ENCODE data around the gene CHRNA4.

CHRNA4 gene

DNA sequence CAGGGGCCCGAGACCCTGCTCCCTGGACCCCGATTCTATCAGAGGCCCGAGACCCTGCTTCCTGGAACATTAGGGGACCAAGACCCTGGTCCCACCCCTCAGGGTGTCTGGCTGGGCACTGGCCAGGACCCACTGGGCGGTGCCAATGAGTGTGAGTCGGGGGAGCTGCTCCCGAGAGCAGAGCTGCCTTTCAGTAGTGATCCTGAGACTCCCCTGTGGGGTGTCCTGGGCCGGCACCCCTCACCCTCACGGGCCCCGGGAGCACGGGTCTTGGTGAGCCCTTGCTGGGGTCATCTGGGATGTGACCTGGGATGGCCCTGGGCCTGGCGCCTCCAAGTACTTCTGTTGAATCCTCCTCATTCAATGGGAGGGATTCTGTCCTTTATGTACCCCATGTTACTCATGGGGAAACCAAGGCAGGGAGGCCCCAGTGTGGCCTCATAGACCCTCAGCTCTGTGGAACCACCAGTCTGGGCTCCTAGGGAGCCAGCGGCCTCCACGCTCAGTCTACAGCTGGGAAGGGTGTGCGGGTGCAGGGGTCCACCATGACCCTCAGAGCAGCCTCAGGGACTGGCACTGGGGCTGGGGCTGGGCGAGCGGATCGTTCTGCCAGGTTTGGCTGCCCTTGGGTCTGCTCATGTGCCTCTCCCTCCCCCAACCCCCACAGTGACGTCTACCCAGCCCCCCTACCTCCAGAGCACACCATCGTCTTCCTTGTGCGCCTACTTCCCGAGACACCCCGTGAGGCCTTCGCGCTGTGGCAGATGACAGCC is 42.6 kb downstream of the CHRNA4 start:
- no peak for DNase-seq

DNA sequence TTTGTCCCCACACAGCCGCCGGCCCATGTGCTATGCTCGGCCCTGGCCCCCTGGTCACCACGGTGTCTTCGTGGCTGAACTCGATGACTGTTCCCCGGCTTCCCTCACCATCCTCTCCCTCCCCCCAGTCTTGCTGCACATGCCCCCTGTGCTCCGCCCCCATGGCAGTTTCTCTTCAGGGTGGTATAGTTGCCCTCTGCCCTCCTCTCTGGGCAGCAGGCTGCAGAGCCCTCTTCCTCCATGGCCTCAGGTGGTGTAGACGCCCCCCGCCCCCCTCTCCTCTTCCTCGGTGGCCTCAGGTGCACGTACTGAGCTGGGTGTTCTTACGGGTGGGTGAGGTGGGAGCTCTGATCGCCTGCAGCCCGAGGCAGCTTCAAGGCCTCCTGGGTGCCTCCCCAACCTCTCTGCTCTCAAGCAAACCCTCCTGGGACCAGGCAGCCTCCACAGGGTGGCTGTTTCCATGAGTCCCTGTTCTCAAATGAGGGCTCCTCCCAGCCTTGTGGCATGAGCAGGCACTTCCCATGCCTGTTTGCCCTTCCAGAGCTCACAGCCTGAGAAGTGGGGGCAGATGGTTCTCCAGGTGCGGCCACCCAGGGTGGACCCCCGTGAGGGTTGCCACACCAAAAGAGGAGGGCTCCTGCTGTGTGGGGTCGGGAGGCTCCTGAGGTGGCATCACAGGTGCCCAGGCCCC is 43.4 kb downstream of the CHRNA4 start:
- peak; percentile 66 for DNase-seq

DNA sequence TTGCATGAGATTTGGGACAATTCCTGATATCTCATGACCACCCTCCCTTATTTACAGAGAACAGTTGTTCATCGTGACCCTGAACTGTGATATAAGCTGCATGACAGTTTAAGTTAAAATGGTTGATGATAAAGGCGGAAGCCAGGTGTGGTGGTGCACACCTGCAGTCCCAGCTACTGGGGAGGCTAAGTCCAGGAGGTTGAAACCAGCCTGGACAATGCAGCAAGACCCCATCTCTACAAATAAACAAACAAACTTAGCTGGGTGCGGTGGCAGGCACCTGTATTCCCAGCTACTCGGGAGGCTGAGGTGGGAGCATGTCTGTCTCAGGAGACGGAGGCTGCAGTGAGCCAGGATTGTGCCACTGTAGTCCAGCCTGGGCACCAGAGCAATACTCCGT is 44.1 kb downstream of the CHRNA4 start:
- DNase-seq, result no peak

DNA sequence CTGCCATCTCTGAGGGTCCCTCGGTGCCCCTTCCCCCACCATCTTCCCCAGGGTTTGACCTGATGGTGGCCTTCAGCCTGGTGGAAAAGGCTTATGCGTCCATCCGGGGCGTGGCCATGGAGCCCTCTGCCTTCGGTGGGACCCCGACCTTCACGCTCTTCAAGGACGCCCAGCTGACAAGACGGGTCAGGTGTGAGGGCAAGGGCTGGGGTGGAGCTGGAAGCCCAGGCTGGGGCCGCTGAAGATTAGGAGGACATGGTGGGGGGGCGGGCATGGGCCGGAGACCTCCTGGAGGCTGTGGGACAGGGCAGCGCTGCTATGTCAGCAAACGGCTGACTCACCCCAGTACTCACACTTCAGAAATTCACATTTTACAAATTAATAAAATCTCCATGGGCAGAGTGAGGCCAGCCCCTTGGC is 44.6 kb downstream of the CHRNA4 start:
- DNase-seq, result no peak

DNA sequence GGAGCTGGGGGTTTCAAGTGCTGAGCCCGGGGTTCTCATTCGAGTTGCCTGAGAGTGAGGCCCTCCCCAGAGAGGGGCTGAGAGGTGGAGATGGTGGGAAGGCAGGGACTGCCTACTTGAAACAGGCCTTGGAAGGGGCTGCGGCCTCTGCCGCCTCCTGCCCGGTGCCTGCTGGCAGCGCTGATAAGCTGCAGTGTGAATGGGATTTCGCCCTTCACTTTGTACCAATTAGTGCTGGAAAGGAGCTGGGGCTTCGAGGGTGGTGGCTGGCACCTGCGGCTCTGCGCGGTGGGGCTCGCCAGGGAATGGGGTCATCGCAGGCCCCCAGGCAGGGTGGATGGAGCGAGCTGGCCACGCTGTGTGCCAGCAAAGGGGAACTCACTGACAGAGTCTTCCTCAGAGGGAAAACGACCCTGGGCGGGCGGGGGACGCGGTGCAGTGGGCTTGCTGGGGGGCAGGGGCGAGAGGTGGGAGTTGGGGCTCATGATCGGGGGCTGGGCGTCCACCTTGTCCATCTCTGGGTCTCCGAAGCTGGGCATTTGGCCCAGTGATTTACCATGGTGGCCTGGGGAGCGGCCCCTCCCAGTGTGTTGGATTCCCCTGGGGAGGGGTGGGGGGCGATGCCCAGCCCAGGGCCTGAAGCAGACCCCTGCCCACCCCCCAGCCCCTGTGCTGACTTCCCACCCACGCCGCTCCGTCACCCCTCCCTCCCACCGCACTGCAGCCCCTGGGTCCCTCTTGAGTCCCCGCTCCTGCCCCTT is 45.2 kb downstream of the CHRNA4 start:
- DNase-seq, result no peak

DNA sequence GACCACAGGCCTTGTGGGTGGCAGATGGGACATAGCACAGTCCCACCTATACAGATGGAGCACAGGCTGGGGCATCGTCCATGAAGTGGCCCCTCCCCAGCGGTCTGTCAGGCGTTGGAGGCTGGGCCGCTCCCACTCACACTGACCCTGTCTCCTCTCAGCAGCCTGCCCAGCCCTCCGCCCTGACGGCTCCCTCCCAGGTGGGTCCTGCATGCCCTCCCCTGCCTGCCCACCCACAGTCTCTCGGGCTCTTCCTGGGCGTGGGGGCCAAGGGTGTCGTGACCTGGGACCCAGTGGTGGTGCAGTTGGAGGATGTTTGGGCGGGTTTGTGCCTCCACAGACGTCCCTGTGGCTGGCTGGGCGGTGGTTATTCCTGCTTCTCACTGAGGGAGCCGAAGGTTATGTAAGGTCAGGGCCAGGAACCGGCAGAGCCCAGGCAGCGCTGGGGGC is 45.9 kb downstream of the CHRNA4 start:
- no peak for DNase-seq

DNA sequence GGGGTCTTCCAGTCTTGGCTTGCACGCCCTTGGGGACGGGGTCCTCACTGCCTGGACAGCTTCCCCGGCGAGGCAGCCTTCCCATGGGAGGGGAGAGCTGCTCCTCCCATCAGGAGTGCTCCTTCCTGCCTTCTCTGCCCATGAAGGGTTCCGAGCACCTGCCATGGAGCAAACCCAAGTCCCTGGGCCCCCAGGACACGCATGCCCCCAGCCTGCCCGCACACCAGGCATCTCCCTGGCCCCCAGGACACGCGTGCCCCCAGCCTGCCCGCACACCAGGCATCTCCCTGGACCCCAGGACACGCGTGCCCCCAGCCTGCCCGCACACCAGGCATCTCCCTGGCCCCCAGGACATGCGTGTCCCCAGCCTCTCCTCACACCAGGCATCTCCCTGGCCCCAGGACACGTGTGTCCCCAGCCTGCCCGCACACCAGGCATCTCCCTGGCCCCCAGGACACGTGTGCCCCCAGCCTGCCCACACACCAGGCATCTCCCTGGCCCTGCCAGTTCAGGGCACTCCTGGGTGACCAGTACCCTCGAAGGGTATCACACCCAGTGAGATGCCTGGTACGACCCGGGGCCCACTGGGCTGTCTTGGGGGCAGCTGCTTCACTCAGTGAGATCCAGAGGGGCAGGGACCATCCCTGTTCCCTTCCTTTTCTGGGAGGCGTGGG is 46.4 kb downstream of the CHRNA4 start:
- DNase-seq, result no peak

DNA sequence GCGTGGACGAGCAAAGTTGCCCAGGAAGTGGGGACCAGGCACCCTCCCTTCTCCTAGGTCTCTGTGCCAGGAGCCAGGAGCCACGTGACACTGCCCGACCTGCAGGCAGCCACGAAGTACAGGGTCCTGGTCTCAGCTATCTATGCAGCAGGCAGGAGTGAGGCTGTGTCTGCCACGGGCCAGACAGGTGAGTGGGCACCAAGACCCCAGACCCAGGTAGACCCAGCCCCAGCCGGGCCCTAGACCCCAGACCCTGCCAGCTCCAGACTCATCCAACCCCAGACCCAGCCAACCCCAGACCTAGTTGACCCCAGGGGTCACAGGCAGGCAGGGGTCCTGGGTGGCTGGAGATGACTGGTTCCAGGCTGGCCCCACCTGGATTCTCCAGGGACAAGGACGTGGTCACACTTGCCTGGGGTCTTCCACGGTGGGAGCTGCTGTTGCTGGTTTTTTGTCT is 47.1 kb downstream of the CHRNA4 start:
- DNase-seq, result no peak

DNA sequence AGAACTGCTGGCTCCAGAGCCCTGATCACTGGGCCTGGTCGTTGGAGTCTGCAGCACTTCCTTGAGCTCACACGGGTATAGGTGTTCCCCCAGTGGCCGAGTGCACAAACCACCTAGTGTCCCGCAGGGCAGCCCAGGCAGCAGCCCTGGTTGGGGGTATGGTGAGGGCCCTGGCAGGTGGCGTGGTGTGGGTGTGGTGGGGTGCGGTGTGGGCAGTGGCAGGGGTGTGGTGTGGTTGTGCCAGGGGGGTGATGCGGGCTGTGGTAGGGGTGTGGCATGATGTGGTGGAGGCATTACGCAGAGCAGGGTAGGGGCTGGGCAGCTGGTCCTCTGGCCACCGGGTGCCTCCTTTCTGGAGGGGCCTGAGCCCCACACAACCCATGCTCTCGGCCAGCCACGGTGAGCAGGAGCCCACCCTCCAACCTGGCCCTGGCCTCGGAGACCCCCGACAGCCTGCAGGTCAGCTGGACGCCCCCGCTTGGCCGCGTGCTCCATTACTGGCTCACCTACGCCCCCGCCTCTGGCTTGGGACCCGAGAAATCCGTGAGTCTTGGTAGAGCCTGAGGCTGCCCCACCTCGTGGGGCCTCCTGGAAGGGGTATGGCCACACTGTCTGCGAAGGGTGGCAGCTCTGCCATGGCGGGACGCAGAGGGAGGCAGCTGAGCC is 47.7 kb downstream of the CHRNA4 start:
- no peak for DNase-seq

DNA sequence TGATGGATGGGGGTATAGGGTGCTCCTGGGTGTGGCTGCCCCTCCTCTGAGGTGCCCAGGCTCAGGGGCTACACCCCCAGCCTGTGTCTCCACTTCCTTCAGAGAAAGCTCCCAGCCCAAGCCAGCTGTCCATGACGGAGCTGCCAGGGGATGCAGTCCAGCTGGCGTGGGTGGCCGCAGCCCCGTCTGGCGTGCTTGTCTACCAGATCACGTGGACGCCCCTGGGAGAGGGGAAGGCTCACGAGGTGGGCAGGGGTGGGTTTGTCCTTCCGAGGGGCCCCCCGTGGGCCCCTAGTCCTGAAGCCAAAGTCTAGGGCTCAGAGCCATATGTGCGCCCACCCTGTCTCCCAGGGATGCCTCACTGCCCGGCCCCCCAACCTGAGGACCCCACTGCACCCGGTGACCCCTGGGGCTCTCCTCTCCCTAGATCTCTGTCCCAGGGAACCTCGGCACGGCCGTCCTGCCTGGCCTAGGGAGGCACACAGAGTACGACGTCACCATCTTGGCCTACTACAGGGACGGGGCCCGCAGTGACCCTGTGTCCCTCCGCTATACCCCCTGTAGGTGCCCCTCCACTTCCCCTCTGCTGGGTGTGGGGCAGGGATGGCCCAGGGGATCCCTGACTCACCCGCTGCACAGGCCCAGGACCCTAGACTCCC is 48.3 kb downstream of the CHRNA4 start:
- DNase-seq, result no peak

DNA sequence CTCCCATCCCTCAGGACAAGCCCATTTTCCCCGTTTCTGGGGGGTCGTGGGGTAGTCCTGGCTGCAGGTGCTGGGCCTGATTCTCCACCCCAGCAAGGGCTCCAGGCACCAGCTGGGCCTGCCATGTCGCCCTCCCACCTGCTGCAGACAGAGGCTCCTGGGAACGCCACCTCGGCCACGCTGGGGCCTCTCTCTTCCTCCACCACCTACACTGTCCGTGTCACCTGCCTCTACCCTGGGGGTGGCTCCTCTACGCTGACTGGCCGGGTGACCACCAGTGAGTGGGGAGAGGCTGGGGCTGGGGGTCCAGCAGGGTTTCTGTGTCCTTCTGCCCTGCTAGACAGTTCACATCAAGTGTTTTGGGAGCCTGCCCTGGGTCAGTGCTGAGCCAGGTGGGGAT is 48.9 kb downstream of the CHRNA4 start:
- no peak for DNase-seq

DNA sequence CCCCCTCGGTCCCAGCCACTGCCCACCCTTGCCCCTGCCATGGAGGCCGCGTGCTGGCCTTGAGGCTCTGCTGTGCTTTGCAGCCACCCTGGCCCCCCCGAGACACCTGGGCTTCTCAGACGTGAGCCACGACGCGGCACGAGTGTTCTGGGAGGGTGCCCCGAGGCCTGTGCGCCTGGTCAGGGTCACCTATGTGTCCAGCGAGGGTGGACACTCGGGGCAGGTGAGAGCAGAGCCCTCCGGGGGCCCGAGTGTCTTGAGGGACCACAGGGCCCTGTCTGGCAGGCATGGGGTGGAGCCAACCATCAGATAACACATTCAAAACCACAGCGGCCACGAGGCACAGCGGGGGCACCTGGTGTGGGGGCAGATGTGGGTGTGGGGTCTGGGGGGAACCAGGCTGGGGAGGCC is 49.3 kb downstream of the CHRNA4 start:
- DNase-seq, result no peak

DNA sequence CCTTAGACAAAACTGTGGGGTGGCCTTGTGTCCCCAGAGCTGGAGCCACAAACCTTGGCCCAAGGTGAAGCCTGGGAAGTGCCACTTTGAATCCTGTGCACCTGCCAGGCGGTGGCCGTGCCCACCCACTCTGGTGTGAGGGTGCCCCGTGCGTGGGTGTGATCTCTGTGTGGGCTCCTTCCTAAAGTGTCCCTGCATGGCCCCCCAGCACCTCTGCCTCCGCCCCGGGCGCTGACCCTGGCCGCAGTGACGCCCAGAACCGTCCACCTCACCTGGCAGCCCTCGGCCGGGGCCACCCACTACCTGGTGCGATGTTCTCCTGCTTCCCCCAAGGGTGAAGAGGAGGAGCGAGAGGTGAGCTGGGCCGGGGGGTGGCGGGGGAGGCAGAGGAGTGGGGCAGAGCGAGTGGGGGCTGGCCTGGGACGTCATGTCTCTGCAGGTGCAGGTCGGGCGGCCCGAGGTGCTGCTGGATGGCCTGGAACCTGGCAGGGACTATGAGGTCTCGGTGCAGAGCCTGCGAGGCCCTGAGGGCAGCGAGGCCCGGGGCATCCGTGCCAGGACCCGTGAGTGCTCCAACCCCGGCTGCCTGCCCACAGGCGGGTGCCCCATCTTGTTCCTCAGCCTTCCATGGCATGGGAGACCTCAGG is 49.8 kb downstream of the CHRNA4 start:
- no peak for DNase-seq

DNA sequence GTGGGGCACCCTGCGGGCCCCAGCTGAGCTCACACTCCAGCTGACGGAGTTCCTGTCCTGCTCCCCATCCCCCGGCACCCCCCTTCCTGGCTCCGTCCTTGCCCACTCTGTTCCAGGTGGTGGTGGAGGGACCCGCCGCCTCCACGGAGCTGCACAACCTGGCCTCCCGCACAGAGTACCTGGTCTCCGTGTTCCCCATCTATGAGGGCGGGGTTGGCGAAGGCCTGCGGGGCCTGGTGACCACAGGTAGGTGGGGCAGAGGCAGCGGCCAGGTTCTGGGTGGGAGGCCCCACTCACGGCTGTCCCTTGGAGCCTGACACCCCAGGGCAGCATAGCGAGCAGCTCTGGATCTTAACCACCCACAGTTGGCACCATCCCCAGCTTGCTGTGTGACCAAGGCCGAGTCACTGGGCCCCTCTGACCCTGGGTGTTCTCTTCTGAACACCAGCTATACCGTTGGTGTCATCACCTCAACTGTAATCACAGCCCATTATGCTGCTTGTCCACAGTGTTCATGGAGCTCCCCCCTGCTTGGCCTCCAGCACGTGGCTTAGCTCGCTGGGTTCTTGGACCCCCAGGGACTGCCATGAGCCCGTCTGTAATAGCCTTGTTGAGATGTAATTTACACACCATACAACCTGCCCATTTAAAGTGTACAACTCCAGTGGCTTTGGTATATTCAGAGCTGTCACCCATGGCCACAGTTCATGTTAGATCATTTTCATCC is 50.7 kb downstream of the CHRNA4 start:
- DNase-seq, result peak; percentile 39

DNA sequence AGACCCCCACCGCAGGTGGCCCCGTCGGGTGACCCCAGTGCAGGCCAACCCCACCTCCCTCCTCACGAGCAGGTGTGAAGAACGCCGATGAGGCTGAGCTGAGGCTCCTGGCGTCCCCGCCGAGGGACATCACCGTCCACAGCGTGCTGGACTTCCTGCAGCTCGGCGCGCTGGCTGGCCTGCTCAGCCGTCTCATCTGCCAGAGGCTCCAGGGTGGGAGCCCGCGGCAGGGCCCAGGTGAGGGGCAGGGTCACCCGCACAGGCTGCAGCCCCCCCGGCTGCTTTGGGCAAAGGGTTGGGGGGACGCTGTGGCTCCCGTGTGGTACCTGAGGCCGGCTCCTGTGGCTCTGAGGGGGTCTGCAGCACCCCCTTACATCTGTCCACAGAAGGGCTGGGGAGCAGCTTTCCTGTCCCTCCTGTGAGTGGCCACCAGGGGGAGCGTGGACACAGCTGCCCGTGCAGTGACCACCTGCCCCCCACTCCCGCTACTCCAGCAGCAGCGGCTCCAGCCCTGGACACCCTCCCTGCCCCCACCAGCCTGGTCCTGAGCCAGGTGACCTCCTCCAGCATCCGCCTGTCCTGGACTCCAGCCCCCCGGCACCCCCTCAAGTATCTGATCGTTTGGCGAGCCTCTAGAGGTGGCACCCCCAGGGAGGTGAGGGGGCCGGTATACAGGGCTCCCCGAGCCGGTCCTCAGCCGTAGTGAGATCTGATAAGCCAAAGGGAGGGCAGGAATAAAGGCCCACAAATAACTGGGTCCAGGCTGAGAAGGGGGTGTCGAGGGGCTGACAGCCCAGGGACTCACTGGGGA is 51.7 kb downstream of the CHRNA4 start:
- DNase-seq, result peak; percentile 13

DNA sequence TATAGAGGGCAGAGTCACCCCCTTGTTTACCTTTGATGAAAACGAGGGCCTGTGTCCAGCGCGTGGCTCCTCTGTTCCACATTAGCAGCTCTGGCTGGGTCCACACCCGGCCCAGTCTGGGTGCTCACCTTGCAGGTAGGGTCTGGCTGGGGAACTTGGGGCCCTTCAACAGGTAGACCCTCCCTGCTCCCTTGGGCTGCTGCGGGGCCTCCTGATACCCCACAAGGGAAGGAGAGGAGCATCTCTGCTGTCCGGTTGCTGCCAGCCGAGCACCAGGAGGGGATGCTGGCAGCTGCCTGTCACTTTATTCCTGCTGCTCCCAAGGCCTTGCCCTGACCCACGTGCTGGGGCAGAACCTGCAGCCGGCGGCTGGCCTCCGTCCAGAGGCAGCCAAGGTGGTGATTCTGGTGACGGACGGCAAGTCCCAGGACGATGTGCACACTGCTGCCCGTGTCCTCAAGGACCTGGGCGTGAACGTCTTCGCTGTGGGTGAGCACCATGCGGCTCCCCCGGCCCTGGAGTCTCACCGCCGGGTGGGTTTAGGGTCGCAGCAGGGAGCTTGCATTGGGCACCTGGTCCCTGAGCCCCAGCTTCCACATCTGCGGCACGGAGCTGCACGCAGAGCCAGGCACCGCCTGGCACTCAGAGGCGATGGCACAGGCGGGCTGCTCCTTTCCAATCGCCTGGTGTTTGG is 52.8 kb downstream of the CHRNA4 start:
- DNase-seq, result no peak

DNA sequence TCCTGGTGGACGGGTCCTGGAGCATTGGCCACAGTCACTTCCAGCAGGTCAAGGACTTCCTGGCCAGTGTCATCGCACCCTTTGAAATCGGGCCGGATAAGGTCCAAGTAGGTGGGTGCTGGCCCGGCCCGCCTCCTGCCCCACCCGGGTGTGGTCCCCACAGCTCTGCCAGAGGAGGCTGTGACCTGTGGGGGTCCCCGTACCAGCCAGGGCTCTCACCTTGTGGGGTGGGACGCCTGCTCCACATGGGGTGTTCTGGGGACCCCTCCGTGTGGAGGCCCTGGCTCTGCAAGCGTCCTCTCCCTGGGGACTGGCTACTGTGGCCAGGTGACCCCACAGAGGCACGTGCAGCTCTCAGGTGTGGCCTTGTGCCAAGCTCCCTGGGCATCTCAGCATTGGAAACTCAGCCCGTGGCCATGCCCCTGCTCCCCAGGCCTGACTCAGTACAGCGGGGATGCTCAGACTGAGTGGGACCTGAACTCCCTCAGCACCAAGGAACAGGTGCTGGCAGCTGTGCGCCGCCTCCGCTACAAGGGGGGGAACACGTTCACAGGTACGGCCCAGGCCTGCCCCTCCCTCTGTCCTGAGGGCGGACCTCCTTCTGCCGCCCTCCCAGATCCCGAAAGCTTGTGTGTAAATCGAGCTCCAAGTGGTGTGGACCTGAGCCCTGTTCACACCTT is 53.5 kb downstream of the CHRNA4 start:
- no peak for DNase-seq

Data from NCI-H1436 (cell line).